Stimulated activated CD8-positive, alpha-beta memory T cell treated with anti-CD3 and anti-CD28 coated beads, Interleukin-15, amount 100 ng/mL, for 48 hours (primary cell): Measurements from ENCODE around the gene CNBD2.
"Not testable (repeated sequence)": the region's sequence is repeated elsewhere in the genome, so short reads cannot be mapped to it uniquely, and the experiment has no call there.

Experiments used
- DNase-seq, 2 donors: peaks; one replicate each; pipeline ENCODE4 v3.0.0-alpha.2; 2020; ENCODE audit warnings: low read depth in 2 of 2

CNBD2 gene

DNA sequence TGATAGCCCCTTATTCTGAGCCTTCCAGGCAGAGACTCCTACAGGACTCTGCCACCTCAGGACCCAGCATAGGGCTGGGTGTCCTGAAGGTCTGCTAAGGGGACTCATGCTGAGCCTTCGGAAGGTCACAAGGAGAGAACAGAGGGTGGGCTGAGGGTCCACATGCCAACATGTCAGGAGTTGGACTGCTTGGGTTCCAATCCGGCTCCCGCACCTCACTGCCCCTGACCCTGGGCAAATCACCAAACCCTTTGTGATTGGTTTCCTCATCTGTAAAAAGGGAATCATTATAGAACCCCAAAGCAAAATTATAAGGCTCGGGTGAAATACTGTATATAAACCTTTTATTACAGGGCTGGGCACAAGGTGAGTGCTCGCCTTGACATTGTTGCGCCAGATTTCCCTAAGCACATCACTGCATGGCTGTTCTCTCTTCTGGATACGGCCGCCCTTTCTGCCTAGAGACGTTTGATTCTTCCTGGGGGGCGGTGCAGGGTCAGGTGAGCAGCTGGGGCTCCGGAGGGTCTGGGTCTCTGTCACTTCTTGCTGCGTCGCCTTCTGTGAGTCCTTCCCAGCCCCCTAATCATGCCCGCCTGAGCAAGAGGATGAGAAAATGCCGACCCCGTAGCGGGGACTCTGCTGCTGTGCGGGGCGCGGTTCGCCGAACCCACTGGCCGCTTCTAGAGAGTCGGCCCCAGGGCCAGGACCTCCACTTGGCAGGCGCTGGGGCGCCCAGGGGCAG, 95.7 kb downstream of the CNBD2 start:
- no peak for DNase-seq

DNA sequence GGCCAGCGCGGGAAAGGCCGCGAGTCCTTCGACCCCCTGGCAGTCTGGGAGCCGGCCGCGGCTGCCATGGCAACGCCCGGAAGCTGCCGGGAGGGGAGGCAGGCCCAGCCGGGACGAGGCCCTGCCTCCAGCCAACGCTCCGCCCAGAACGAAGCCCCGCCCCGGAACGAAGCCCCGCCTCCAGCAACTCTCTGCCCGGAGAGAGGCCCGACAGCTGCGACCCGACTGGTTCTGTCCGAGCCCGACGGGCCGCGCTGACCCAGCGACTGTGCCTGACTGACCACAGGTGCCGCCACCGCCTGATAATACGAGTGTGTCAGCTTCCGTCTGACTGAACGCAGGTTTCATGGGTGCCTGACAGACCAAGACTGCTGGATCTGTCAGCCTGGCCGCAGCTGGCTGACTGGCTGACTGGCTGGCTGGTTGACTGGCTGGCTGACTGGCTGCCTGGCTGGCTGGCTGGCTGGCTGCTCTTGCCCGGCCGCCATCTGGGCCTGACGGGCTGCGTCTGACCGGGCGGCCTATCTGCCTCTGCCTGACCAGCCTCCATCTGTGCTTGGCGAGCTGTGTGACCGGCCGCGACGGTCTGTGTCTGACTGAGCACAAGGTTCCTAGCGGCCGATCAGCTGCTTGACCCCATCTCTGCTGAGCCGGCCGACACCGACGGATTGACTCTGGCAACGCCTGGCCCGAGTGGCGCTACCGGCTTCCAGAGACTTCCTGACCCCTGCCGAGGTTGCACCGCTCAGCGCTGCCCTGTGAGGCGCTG, 96.5 kb downstream of the CNBD2 start:
- DNase-seq: peak; percentile 81 to 85

DNA sequence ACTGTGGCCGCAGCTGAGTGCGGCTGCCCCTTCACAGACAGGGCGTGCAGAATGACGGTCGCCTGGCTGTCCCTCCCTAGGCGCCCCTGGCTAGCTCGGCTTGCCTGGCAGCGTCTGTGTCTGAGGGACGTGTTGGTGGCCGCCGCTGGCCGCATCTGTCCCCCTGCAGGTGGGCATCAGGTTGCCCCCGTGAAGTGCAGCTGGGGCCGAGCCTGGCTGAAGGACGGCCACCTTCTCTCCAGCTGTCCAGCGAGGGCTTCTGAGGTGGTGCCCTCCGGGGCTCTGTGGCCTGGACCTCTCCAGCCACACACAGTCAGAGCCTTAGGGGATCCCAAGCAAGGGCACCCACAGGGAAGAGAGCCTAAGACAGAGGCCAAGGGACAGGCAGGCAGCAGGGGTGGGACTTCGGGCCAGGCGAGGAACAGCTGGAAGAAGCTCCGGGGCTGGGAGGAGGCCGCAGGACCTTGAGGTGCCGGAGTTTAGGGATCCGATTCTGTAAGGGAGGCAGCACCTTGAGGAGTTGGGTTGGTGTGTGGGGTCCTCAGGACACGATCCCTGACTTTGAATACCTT, 97.1 kb downstream of the CNBD2 start:
- DNase-seq: no peak

DNA sequence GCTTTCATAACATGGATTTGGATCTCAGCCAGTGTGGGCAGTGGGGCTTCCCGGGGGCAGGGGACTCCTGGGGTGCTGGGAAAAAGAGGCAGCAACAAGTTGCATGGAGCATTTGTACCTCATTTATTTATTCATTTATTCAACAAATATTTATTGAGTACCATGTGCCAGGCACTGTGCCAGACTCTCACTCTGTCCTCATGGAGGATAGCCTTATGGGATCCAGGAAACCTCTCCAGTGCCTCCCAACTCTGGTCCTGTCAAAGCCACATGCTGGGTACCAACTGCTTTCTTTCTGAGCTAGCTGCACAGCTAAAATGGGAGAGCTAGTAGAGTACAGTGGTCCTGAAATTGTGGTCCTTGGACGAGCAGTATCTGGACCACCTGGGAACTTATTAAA, 98.4 kb downstream of the CNBD2 start:
- no peak for DNase-seq

DNA sequence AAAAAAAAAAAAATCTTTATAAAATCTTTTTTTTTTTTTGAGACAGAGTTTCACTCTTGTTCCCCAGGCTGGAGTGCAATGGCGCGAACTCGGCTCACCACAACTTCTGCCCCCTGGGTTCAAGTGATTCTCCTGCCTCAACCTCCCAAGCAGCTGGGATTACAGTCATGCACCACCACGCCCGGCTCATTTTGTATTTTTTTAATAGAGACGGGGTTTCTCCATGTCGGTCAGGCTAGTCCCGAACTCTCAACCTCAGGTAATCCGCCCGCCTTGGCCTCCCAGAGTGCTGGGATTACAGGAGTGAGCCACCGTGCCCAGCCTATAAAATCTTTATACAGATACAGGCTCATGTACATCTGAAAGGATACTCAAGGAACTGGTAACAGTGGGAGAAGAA, 100.1 kb downstream of the CNBD2 start:
- DNase-seq: not testable (repeated sequence)

DNA sequence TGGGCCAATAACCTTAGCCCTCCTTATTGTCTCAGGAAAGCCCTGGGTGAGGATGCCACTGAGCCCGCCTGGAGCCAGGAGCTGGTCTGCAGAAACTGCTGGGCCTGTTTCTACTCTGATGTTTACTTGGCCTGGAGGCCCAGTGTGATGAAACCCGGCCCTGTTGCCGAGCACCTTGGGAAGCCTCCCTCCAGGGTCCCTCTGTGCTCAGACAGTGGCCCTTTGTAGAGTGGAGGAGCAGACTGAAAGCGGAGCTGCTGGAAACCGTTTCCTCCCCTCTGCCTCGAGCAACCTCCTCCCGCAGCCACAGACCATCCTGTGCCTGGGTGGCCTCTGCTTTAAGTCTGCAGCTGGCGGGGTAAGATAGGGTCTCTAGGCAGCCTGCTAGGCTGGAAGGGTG, 102.1 kb downstream of the CNBD2 start:
- no peak for DNase-seq

DNA sequence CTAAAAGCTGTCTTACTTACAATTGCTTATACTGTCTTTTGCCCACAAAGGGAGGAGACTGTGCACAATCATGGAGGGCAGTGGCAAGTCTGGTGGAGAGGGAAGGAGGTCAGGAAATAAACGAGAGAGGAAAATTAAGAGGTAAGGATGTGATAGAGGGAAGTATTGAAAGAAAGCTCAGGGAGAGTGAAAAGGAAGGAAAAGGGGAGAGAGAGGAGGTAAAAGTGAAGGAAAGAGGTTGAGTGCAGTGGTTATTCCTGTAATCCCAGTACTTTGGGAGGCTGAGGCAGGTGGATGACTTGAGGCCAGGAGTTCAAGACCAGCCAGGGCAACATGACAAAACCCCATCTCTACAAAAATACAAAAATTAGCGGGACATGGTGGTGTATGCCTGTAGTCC, 103.5 kb downstream of the CNBD2 start:
- DNase-seq: no peak

DNA sequence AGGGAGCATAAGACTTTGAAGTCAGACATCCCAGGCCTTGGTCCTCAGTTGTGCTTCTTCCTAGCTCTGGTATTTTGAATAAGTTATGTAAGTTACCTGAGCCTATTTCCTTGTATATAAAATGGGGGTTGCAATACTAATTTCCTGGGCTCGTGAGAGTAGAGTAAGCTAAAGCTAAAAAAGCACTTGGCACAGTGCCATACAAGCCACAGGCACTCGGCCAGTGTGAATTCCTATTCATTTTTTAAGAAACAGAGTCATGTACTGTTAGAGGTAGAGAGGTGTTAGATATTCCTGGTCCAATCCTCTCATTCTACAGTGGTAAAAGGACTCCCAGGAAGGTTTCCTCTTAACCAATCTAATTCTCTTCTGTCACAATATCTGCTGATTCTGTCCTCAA, 106.6 kb downstream of the CNBD2 start:
- no peak for DNase-seq

DNA sequence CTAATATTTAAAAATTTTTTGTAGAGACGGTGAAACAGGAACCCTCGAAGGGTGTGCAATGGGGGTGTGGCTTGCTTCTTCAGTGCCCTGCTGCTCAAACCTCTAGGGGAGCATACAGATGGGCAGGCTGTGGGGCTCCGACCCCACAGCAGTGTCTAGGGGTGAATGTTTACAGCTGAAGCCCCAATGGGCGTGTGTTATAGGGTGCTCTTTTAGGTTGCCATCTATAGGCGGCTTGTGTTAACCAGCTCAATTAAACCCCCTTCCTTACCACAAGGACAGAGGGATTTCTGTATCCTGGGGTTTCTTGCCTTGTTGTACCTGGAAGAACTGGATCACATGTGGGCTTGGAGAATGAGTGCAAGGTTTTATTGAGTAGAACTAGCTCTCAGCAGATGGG, 109.4 kb downstream of the CNBD2 start:
- not testable (repeated sequence) for DNase-seq

DNA sequence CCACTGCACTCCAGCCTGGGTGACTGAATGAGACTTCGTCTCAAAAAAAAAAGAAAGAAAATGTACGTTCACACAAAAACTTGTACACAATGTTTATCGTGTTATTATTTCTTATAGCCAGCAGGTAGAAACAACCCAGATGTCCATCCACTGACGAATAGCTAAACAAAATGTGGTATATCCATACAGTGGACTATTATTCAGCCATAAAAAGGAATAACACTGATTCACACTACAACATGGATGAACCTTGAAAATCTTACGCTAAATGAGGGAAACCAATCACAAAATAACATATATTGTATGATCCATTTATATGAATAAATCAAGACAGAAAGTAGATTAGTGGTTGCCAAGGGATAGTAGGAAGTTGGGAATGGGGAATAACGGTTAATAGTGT, 111.1 kb downstream of the CNBD2 start:
- DNase-seq: no peak

DNA sequence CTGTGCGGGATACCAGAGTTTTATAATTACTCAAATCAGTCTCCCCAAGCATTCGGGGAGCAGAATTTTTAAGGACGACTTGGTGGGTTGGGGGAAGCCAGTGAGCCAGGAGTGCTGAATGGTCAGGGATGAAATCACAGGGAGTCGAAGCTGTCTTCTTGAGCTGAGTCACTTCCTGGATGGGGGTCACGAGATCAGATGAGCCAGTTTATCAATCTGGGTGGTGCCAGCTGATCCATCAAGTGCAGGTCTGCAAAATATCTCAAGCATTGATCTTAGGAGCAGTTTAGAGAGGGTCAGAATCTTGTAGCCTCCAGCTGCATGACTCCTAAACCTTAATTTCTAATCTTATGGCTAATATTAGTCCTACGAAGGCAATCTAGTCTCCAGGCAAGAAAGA, 111.6 kb downstream of the CNBD2 start:
- DNase-seq: not testable (repeated sequence)
